Measurements from ENCODE around the gene LHX5. TPM values are rescaled to one million over a fixed set of nuclear protein-coding genes. Genes with fewer than 3 reads are reported as not detected.

The LHX5 gene
- total RNA-seq, 4 donors from 2014 or later = not detected

GRCh38 chr12:113427882-113428281 is 43.8 kb downstream of the LHX5 start:
- intact Hi-C loops (cut with DNase I; ENCODE audit: low total_unique reads) = no loop called here
- Histone ChIP-seq H3K4me1 (no peaks in the 10 kb centered on the region), H3K27ac (no peak overlapping the region), H3K4me3 (no peak overlapping the region), H3K9me3 (no peaks in the 10 kb centered on the region), H3K27me3 (no peaks in the 10 kb centered on the region), H3K36me3 (no peaks in the 10 kb centered on the region)
- TF ChIP-seq POLR2A (IDR thresholded peaks at IDR 0.05) = no peak
- TF ChIP-seq CTCF (IDR thresholded peaks at IDR 0.05) = no peak
- no peak for DNase-seq

- Histone ChIP-seq H3K36me3 (no peaks in the 10 kb centered on the region), H3K27me3 (no peaks in the 10 kb centered on the region), H3K9me3 (no peaks in the 10 kb centered on the region), H3K27ac (no peak overlapping the region), H3K4me1 (peaks cover 0 to 4% of the 10 kb centered on the region in 2 donors), H3K4me3 (no peak overlapping the region)
- TF ChIP-seq CTCF (IDR thresholded peaks at IDR 0.05) = no peak
- no peak for TF ChIP-seq POLR2A (IDR thresholded peaks at IDR 0.05)
- no peak for DNase-seq
- intact Hi-C loops (cut with DNase I; ENCODE audit: low total_unique reads) = no loop called here
These were observed 45.7 kb downstream of the LHX5 start for GRCh38 chr12:113425960-113426453.

GRCh38 chr12:113424915-113425823 is 46.5 kb downstream of the LHX5 start:
- no peaks in the 10 kb centered on the region for H3K9me3 ChIP-seq
- no peak overlapping the region for H3K27ac ChIP-seq
- intact Hi-C loops (cut with DNase I; ENCODE audit: low total_unique reads) = no loop called here
- no peak for DNase-seq
- peaks cover 0 to 4% of the 10 kb centered on the region in 2 donors for H3K4me1 ChIP-seq
- H3K4me3 ChIP-seq = no peak overlapping the region
- H3K27me3 ChIP-seq = no peaks in the 10 kb centered on the region
- TF ChIP-seq POLR2A (IDR thresholded peaks at IDR 0.05) = no peak
- TF ChIP-seq CTCF (IDR thresholded peaks at IDR 0.05) = peak; percentile 12 to 43 (median 30)
- no peaks in the 10 kb centered on the region for H3K36me3 ChIP-seq

- Histone ChIP-seq H3K4me3 (no peak overlapping the region), H3K27me3 (no peaks in the 10 kb centered on the region), H3K27ac (no peak overlapping the region), H3K9me3 (no peaks in the 10 kb centered on the region), H3K36me3 (no peaks in the 10 kb centered on the region), H3K4me1 (peaks cover 0 to 4% of the 10 kb centered on the region in 2 donors)
- intact Hi-C loops (cut with DNase I; ENCODE audit: low total_unique reads) = no loop called here
- DNase-seq = no peak
- TF ChIP-seq CTCF (IDR thresholded peaks at IDR 0.05) (no peak), POLR2A (IDR thresholded peaks at IDR 0.05) (no peak)
These were observed 47.2 kb downstream of the LHX5 start for GRCh38 chr12:113424456-113424855.

Measured in uterus (tissue), 4 donors.